Activated CD8-positive, alpha-beta memory T cell treated with anti-CD3 and anti-CD28 coated beads, Interleukin-2, amount 50 U/mL, for 24 hours (primary cell): Measurements from ENCODE around the gene CP.
"Not testable (repeated sequence)": the region's sequence is repeated elsewhere in the genome, so short reads cannot be mapped to it uniquely, and the experiment has no call there.

Source experiments
- DNase-seq: peaks from one replicate; pipeline ENCODE4 v3.0.0-alpha.2; 2020; ENCODE audit errors: extremely low read depth

Gene CP

GRCh38 chr3:149221783-149222517 lies at the start of gene CP:
TSS of gene CP (minus strand) at chr3:149221829. CDS start at chr3:149221792, 37 bp downstream.
- no peak for DNase-seq

DNA sequence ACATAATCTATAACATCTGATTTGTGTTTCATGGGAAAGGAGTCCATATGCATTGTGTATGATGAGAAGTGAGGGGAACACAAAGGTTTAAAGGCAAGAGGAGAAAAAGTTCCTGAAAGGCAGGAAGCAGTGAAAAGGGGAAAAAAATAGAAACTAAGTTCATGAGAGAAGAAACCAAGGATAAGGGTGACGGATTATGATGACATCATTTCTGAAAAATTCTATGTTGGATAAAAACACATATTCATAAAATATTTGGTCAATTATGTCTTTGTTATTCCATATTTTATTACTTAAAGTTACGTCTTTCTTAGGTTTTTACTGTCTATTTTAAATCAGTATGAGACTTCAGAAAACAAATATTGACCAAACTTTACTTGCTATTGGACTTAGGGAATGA lies 48.6 kb upstream of the CP start:
- DNase-seq, result no peak

DNA sequence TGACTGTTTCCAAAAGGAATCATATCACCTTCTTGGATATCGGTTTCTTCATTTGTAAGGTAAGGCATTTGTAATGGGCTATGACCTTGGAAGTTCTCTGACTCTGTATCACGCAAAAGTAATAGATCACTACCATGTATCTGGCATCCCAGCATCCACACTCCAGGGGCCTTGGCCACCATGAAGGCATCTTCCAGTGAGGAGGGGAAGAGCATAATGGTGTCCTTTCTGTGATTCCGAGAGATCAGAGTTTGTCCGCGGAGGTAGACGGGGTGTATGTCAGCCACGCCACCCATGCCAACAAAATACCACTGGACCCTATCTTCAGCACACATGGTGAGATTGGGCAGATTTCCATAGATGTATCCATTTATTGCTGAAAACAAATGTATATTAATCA lies 48.1 kb upstream of the CP start:
- DNase-seq, result no peak

GRCh38 chr3:149267565-149267964 lies 45.9 kb upstream of the CP start:
- no peak for DNase-seq

DNA sequence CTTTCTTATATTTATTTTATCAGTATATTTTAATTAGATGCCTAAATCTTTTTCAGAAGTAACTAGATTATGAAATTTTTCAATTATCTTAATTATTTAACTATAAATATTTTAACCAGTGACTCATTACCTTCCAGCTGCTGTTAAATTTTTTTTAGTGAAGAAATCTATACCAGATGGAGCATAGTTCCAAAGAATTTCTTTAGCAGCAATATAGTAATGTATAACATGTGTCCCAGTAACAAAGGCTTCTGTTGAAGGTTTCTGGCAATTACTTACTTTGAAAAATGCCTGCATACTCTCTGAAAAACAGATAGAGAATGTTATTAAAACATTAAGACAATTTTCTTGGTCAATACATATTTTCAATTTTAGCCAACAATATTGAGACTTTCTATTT lies 45.1 kb upstream of the CP start:
- DNase-seq, result no peak

DNA sequence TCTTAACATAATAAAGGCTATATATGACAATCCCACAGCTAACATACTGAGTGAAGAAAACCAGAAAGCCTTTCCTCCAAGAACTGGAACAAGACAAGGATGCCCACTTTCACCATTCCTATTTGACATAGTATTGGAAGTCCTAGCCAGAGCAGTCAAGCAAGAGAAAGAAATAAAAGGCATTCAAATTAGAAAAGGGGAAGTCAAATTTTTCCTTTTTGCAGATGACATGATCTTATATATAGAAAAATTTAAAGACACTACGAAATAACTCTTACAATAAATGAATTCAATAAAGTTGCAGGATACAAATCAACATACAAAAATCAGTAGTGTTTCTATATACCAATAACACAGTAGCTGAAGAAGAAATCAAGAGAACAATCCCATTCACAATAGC lies 42.2 kb upstream of the CP start:
- DNase-seq, result no peak

GRCh38 chr3:149258714-149259113 lies 37.1 kb upstream of the CP start:
- no peak for DNase-seq

GRCh38 chr3:149258298-149258697 lies 36.7 kb upstream of the CP start:
- no peak for DNase-seq

GRCh38 chr3:149252272-149252671 lies 30.6 kb upstream of the CP start:
- DNase-seq, result no peak

DNA sequence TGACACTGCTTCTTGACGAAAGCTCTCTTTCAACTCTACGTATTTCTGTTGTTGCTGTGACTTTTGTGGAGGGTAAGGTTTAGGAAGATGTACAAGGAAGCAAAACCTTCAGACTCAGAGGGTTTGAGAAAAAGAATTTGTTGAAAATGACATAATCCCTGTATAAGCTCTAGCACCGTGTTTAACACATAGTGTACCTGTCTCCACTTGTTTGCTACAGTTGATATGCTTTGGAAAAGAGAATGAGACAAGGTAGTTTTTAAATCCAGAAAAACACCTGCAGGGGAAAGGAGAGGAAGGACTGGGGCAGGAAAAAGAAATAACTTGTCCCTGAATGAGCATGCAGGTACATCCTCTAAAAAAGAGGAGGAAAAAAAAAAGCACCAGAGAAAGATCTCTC lies 29.6 kb upstream of the CP start:
- no peak for DNase-seq

- DNase-seq, result no peak
Observed at GRCh38 chr3:149247929-149248691, 26.5 kb upstream of the CP start.

DNA sequence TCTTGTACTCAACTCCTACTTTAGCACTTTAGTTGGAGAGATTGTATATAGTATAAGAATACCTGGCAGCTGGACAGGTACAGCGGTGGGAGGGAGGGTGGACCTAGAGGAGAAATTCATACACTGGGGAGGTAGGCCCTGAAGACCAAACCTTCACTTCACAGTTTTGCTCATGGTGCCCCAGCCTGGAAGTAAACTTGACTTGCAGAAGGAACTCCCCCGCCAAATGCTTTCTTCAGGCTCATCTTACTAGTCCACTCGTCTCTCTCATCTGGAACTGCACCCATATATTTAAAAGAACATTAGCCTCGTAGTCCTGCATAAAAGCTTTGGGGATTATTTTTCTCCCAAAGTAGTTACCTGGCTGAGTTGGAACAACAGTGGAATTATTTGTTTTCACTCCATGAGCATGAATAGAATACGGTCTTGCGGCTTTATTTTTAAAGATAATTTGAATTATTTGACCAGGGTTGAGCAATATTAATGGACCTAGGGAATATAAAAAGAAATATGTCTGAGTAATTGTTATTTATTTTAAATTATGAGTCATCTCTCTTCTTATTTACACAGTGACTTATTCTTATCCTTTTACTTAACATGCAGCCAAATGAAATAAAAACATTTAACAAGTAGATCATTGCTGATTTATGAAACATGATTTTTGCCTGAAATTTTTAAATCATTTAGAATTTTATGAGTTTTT lies 25.5 kb upstream of the CP start:
- DNase-seq, result no peak

DNA sequence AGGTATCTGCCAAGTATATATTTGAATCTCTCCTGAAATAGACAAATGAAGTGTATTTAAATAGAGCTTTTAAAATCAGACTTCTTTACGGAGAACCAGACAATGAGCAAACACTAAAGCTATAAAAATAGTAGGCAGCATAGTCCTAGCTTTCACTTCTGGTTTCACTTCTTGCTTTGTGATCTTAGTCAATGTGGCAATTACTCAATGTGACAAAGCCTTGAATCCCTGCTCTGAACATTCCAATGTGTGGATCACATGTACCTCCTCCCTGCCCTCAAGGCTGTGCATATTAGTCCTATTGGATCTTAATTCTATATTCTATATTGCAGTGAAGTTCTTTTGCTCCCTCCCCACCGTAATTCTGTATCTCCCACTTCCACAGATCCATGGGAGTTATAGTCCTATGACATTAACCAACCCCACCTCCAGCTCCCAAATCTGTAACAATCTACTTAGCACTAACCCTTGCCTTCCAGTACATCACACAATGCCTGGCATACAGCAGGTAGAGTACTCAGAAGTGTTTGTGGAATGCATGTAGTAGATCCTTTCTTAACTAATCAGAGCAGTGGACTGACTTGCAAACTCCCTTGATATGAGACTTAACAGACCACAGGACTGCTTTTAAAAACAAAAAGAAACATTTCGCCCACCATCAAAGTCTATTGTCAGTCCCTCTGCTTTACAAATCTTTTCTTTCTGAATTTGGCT lies 24.3 kb upstream of the CP start:
- DNase-seq, result no peak

- no peak for DNase-seq
Observed at GRCh38 chr3:149243540-149243939, 21.9 kb upstream of the CP start.

DNA sequence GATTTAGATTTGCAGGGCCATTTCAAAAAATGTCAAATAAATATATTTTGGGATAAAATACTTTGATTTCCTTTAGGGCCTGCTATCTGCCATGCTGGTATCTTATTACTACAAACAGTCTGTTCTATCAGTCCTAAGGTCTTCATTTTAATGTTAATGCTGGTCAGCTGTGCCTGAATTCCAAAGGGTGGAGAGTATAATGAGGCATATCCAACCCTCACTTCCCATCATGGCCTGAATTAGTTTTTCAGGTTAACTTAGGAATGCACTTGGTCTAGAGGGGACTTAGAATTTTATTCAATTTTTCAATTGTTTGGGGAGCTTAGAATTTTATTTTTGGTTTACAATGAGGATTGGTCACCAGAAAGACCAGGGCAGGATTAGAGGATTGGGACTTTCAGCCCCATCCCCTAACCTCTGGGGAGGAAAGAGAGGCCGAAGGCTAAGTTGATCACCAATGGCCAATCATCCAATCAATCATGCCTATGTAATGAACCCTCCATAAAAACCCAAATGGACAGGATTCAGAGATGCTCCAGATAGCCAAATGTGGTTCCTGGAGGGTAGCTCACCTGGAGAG lies 17.8 kb upstream of the CP start:
- no peak for DNase-seq

DNA sequence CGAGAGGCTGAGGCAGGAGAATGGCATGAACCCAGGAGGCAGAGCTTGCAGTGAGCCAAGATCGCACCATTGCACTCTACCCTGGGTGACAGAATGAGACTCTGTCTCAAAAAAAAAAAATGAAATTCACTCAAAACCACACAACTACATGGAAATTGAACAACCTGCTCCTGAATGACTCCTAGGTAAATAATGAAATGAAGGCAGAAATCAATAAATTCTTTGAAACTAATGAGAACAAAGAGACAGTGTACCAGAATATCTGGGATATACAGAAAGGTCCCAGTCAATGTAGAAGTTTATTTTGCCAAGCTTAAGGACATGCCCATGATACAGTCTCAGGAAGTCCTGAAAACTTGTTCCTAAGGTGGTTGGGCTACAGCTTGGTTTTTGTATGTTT lies 16.6 kb upstream of the CP start:
- not testable (repeated sequence) for DNase-seq

- no peak for DNase-seq
Observed at GRCh38 chr3:149235599-149236424, 14.2 kb upstream of the CP start.

- DNase-seq, result no peak
Observed at GRCh38 chr3:149234671-149235245, 13.1 kb upstream of the CP start.

DNA sequence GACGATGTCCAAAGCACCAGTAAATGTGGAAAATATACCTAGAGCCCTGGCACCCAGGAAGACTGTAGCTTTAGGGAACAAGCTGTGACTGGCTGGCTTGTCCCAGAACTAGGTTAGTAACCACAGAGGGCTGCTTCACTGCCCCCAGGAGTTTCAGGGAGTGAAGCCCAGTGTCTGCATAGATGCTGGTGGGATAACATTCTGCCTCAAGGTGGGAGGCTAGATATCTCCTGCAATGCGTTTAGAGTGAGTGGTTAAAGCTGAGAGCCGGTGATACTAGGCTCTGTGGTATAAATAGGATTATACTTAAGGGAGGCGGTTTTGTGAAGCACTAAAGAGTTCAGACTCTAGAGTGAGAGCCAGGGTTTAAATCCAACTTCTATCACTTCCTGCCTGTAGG lies 11.7 kb upstream of the CP start:
- no peak for DNase-seq

DNA sequence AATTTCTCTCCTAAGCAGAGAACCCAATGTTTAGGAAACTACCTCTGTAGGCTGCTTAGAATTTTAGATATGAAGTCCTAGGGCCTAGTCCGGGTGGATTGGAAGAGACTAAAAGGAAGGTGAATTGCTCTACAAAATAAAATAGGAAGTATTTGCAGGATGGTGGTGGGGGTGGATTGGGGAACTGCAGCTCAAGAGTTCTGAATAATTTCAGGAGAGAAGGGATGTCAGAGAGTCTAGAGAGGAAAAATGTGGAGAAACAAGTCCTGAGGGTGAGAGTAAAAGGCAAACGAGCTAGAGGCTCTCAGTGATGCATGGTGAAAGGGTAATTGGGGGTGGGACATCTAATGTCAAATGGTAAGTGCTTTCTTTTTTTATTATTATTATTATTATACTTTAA lies 10.2 kb upstream of the CP start:
- DNase-seq, result no peak
